A673 (cell line): ENCODE measurements around the gene NAV2.

Experiments
- EZH2 ChIP-seq: fragments of 200-600 bp; sonication (generic); IDR thresholded peaks from 2 replicates; pipeline ENCODE4 v1.6.1; 2017; ENCODE audit warnings: borderline replicate concordance, low read depth, mild to moderate bottlenecking, mixed read lengths, antibody characterized with exemption, low read length; ENCODE audit not compliant: poor library complexity, severe bottlenecking
- TF ChIP-seq, protein P1 (sequence below): fragments of 300-800, 200-600 bp; sonication (generic); conservative IDR thresholded peaks from 2 replicates; pipeline ENCODE4 v1.5.1; 2017; ENCODE audit warnings: low read depth, mild to moderate bottlenecking, antibody characterized with exemption, low read length, moderate library complexity, mixed read lengths

DNA sequence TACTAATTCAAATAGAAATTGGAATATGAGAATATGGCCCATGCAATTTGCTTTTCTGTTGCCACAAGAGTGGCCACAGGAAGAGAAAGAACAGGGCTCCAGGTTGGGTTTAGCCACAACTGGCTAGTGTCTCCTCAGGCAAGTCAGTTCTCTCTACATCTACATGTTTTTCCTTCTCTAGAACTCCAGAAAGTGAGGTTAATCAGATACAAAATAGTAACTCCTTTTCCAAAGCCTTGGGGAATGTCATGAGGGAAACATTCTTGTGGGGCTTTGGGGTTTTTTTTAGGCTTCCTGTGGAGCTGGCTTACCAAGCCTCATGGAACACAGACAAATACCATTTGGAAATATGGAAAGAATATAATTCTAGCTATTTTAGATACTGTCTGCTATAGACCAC lies 161.6 kb downstream of the NAV2 start:
- TF ChIP-seq, protein P1, sequence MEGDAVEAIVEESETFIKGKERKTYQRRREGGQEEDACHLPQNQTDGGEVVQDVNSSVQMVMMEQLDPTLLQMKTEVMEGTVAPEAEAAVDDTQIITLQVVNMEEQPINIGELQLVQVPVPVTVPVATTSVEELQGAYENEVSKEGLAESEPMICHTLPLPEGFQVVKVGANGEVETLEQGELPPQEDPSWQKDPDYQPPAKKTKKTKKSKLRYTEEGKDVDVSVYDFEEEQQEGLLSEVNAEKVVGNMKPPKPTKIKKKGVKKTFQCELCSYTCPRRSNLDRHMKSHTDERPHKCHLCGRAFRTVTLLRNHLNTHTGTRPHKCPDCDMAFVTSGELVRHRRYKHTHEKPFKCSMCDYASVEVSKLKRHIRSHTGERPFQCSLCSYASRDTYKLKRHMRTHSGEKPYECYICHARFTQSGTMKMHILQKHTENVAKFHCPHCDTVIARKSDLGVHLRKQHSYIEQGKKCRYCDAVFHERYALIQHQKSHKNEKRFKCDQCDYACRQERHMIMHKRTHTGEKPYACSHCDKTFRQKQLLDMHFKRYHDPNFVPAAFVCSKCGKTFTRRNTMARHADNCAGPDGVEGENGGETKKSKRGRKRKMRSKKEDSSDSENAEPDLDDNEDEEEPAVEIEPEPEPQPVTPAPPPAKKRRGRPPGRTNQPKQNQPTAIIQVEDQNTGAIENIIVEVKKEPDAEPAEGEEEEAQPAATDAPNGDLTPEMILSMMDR, result no peak
- no peak for TF ChIP-seq EZH2
